Left forelimb (tissue), 1 donor: Measurements from ENCODE around the gene EDDM3A.
"Not testable (repeated sequence)": the region's sequence is repeated elsewhere in the genome, so short reads cannot be mapped to it uniquely, and the experiment has no call there.

Experiments
- DNase-seq: peaks from one replicate; pipeline ENCODE4 v3.0.0-alpha.2; 2018; ENCODE audit warnings: low spot score

Gene EDDM3A

GRCh38 chr14:20745571-20746358 is at the start of gene EDDM3A:
TSS of gene EDDM3A (plus strand) at chr14:20745887. CDS start at chr14:20747581, 1,694 bp downstream.
- no peak for DNase-seq

- no peak for DNase-seq
These were observed 48.9 kb upstream of the EDDM3A start for GRCh38 chr14:20696764-20697163.

GRCh38 chr14:20697273-20698017 is 48.2 kb upstream of the EDDM3A start:
- no peak for DNase-seq

- DNase-seq, result no peak
These were observed 47.7 kb upstream of the EDDM3A start for GRCh38 chr14:20698018-20698329.

- no peak for DNase-seq
These were observed 46.8 kb upstream of the EDDM3A start for GRCh38 chr14:20698934-20699333.

GRCh38 chr14:20699931-20700330 is 45.8 kb upstream of the EDDM3A start:
- DNase-seq, result no peak

GRCh38 chr14:20700965-20701364 is 44.7 kb upstream of the EDDM3A start:
- not testable (repeated sequence) for DNase-seq

- no peak for DNase-seq
These were observed 38.9 kb upstream of the EDDM3A start for GRCh38 chr14:20706657-20707355.

GRCh38 chr14:20707622-20708021 is 38.1 kb upstream of the EDDM3A start:
- DNase-seq, result no peak

- DNase-seq, result no peak
These were observed 34.4 kb upstream of the EDDM3A start for GRCh38 chr14:20711261-20711660.

GRCh38 chr14:20711685-20712084 is 34.0 kb upstream of the EDDM3A start:
- no peak for DNase-seq

GRCh38 chr14:20712904-20713303 is 32.8 kb upstream of the EDDM3A start:
- no peak for DNase-seq

GRCh38 chr14:20714593-20715250 is 31.0 kb upstream of the EDDM3A start:
- DNase-seq, result no peak

GRCh38 chr14:20719777-20720176 is 25.9 kb upstream of the EDDM3A start:
- no peak for DNase-seq

- no peak for DNase-seq
These were observed 24.9 kb upstream of the EDDM3A start for GRCh38 chr14:20720741-20721140.

- DNase-seq, result no peak
These were observed 23.7 kb upstream of the EDDM3A start for GRCh38 chr14:20722016-20722415.

- no peak for DNase-seq
These were observed 22.2 kb upstream of the EDDM3A start for GRCh38 chr14:20723488-20723887.

GRCh38 chr14:20726121-20726520 is 19.6 kb upstream of the EDDM3A start:
- not testable (repeated sequence) for DNase-seq

- no peak for DNase-seq
These were observed 19.2 kb upstream of the EDDM3A start for GRCh38 chr14:20726531-20726930.

- DNase-seq, result no peak
These were observed 14.8 kb upstream of the EDDM3A start for GRCh38 chr14:20730891-20731290.

- no peak for DNase-seq
These were observed 13.2 kb upstream of the EDDM3A start for GRCh38 chr14:20732477-20732876.

- DNase-seq, result no peak
These were observed 12.6 kb upstream of the EDDM3A start for GRCh38 chr14:20732979-20733635.
